ENCODE results near the gene MAML2.

MAML2 gene

GRCh38 chr11:95984072-95984471 lies 358.9 kb downstream of the MAML2 start:
- H3K27ac ChIP-seq: no peak overlapping the region
- no peak for DNase-seq (ENCODE audit: low spot score)
- POLR2A ChIA-PET (ENCODE audit: low non-redundant PET): no interaction called here
- CTCF ChIA-PET: no interaction called here
- no peak for TF ChIP-seq CTCF (conservative IDR thresholded peaks at IDR 0.05; ENCODE audit: low read depth)

- CTCF ChIA-PET: no interaction called here
- peak; percentile 2 for DNase-seq (ENCODE audit: low spot score)
- H3K27ac ChIP-seq: no peak overlapping the region
- POLR2A ChIA-PET (ENCODE audit: low non-redundant PET): no interaction called here
- TF ChIP-seq CTCF (conservative IDR thresholded peaks at IDR 0.05; ENCODE audit: low read depth): no peak
Observed at GRCh38 chr11:95977534-95978174, 365.3 kb downstream of the MAML2 start.

GRCh38 chr11:95976550-95976949 lies 366.4 kb downstream of the MAML2 start:
- no peak for DNase-seq (ENCODE audit: low spot score)
- no peak for TF ChIP-seq CTCF (conservative IDR thresholded peaks at IDR 0.05; ENCODE audit: low read depth)
- CTCF ChIA-PET: interaction anchor here (0.6 kb wide), 1 partner anchor 436 kb away, joined by 5 read pairs; no protein-coding TSS in a partner anchor
- H3K27ac ChIP-seq: no peak overlapping the region
- POLR2A ChIA-PET (ENCODE audit: low non-redundant PET): no interaction called here

- ChIA-PET CTCF (interaction anchor here (0.7 kb wide), 1 partner anchor 469 kb away, joined by 4 read pairs; no protein-coding TSS in a partner anchor), POLR2A (ENCODE audit: low non-redundant PET) (no interaction called here)
- TF ChIP-seq CTCF (conservative IDR thresholded peaks at IDR 0.05; ENCODE audit: low read depth): no peak
- DNase-seq (ENCODE audit: low spot score): no peak
- H3K27ac ChIP-seq: no peak overlapping the region
Observed at GRCh38 chr11:95975343-95975742, 367.7 kb downstream of the MAML2 start.

GRCh38 chr11:95972060-95972459 lies 370.9 kb downstream of the MAML2 start:
- DNase-seq (ENCODE audit: low spot score): no peak
- no peak overlapping the region for H3K27ac ChIP-seq
- ChIA-PET POLR2A (ENCODE audit: low non-redundant PET) (no interaction called here), CTCF (interaction anchor here (0.6 kb wide), 1 partner anchor 51 kb away, joined by 3 read pairs; no protein-coding TSS in a partner anchor)
- no peak for TF ChIP-seq CTCF (conservative IDR thresholded peaks at IDR 0.05; ENCODE audit: low read depth)

- ChIA-PET POLR2A (ENCODE audit: low non-redundant PET) (no interaction called here), CTCF (interaction anchor here (0.7 to 1.1 kb wide), 2 partner anchors 14 to 375 kb away, joined by 3 to 4 read pairs; partner anchors contain the start of gene MAML2)
- H3K27ac ChIP-seq: no peak overlapping the region
- peak; percentile 14 for DNase-seq (ENCODE audit: low spot score)
- TF ChIP-seq CTCF (conservative IDR thresholded peaks at IDR 0.05; ENCODE audit: low read depth): 0 out of 2 replicates have a peak, but pooled peaks have one; percentile 15
Observed at GRCh38 chr11:95968585-95968984, 374.4 kb downstream of the MAML2 start.
